ENCODE measurements around the gene DSG1. TPM values are rescaled to one million over a fixed set of nuclear protein-coding genes. Genes with fewer than 3 reads are reported as not detected.

The DSG1 gene
- total RNA-seq, 2 experiments from 2014 or later = not detected

GRCh38 chr18:31398191-31398590, 80.2 kb downstream of the DSG1 start:
- no peaks in the 10 kb centered on the region for H3K4me1 Mint-ChIP-seq
- no peak overlapping the region for H3K27ac Mint-ChIP-seq
- intact Hi-C loops (cut with DNase I, micrococcal nuclease) = no loop called here
- no peaks in the 10 kb centered on the region for H3K9me3 Mint-ChIP-seq (ENCODE audit: low read depth)
- H3K27me3 Mint-ChIP-seq = peaks cover 3% of the 10 kb centered on the region
- no peak for DNase-seq
- no peak for ATAC-seq
- POLR2A ChIA-PET = no interaction called here
- CTCF ChIA-PET = no interaction called here
- no peak overlapping the region for H3K4me3 Mint-ChIP-seq
- H3K36me3 Mint-ChIP-seq (ENCODE audit: low read depth) = no peaks in the 10 kb centered on the region

DNA sequence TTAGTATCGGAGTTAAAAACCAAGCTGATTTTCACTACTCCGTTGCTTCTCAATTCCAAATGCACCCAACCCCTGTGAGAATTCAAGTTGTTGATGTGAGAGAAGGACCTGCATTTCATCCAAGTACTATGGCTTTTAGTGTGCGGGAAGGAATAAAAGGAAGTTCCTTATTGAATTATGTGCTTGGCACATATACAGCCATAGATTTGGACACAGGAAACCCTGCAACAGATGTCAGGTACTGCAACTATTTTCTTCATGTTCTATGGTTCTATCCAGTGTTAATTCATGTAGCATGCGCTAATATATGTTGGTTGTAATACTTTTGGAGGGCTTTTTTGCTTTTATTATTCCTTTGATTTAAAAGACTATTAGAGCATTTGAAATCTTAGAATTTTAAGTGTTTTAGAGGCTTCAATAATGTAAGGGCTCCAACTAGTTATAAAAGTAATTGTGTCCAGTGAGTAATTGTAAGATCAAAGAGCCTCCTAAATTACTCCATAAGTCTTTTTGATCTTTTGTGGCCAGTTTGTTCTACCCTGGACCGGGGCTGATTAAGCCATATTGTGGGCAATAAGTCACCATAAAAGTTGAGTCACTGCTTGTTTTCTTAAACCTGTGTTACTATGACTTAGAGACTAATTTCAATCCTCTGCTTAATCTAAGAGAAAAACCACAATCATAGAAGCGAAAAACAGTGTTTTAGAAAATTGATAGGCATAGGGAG, 81.5 kb downstream of the DSG1 start:
- H3K27ac Mint-ChIP-seq = no peak overlapping the region
- CTCF ChIA-PET = no interaction called here
- H3K4me3 Mint-ChIP-seq = no peak overlapping the region
- H3K36me3 Mint-ChIP-seq (ENCODE audit: low read depth) = no peaks in the 10 kb centered on the region
- POLR2A ChIA-PET = no interaction called here
- H3K4me1 Mint-ChIP-seq = no peaks in the 10 kb centered on the region
- H3K9me3 Mint-ChIP-seq (ENCODE audit: low read depth) = no peaks in the 10 kb centered on the region
- intact Hi-C loops (cut with DNase I, micrococcal nuclease) = no loop called here
- H3K27me3 Mint-ChIP-seq = peaks cover 3% of the 10 kb centered on the region
- no peak for ATAC-seq
- no peak for DNase-seq

GRCh38 chr18:31401156-31402025, 83.4 kb downstream of the DSG1 start:
- Mint-ChIP-seq H3K36me3 (ENCODE audit: low read depth) (no peaks in the 10 kb centered on the region), H3K4me1 (no peaks in the 10 kb centered on the region), H3K9me3 (ENCODE audit: low read depth) (no peaks in the 10 kb centered on the region), H3K27me3 (peaks cover 3% of the 10 kb centered on the region), H3K4me3 (no peak overlapping the region), H3K27ac (no peak overlapping the region)
- ChIA-PET CTCF (no interaction called here), POLR2A (no interaction called here)
- DNase-seq = no peak
- ATAC-seq = no peak
- intact Hi-C loops (cut with DNase I, micrococcal nuclease) = no loop called here

- Mint-ChIP-seq H3K4me3 (no peak overlapping the region), H3K27me3 (peaks cover 3% of the 10 kb centered on the region), H3K9me3 (ENCODE audit: low read depth) (no peaks in the 10 kb centered on the region), H3K27ac (no peak overlapping the region), H3K4me1 (no peaks in the 10 kb centered on the region), H3K36me3 (ENCODE audit: low read depth) (no peaks in the 10 kb centered on the region)
- intact Hi-C loops (cut with DNase I, micrococcal nuclease) = no loop called here
- no peak for DNase-seq
- ChIA-PET CTCF (no interaction called here), POLR2A (no interaction called here)
- no peak for ATAC-seq
Observed at GRCh38 chr18:31402026-31402373, 84.0 kb downstream of the DSG1 start.

GRCh38 chr18:31403409-31403808, 85.4 kb downstream of the DSG1 start:
- ChIA-PET CTCF (interaction anchor here (0.8 to 1.2 kb wide), 2 partner anchors 22 to 1402 kb away, joined by 3 read pairs; no protein-coding TSS in a partner anchor), POLR2A (no interaction called here)
- no peak overlapping the region for H3K27ac Mint-ChIP-seq
- H3K4me3 Mint-ChIP-seq = no peak overlapping the region
- H3K36me3 Mint-ChIP-seq (ENCODE audit: low read depth) = no peaks in the 10 kb centered on the region
- peaks cover 3% of the 10 kb centered on the region for H3K27me3 Mint-ChIP-seq
- DNase-seq (no peak), ATAC-seq (no peak)
- no peaks in the 10 kb centered on the region for H3K9me3 Mint-ChIP-seq (ENCODE audit: low read depth)
- H3K4me1 Mint-ChIP-seq = no peaks in the 10 kb centered on the region
- intact Hi-C loops (cut with DNase I, micrococcal nuclease) = no loop called here

Other genes with a start within 250 kb of the DSG1 start
- gene DSC2, start 215.7 kb upstream of the DSG1 start, total RNA-seq = under 1 TPM in 1 of 2 experiments, not detected in 1; 0.05 TPM
- under 1 TPM in 1 of 2 experiments, not detected in 1; 0.05 TPM for gene DSC1, start 155.3 kb upstream of the DSG1 start, total RNA-seq
- gene DSG4, start 58.6 kb downstream of the DSG1 start, total RNA-seq = not detected
- gene DSG3, start 129.6 kb downstream of the DSG1 start, total RNA-seq = not detected
- gene DSG2, start 180.0 kb downstream of the DSG1 start, total RNA-seq = 1 to 10 TPM; 1.1 to 1.3 TPM

Data from activated CD4-positive, alpha-beta T cell treated with anti-CD3 and anti-CD28 coated beads for 36 hours (primary cell).